ENCODE measurements around the gene SHB.

- TF ChIP-seq GATA2 (IDR thresholded peaks at IDR 0.05; ENCODE audit: insufficient read depth, insufficient read length, low read depth, low read length) = no peak
- TF ChIP-seq POLR2AphosphoS5 (IDR thresholded peaks at IDR 0.05; ENCODE audit: insufficient read depth, low read depth, low read length) = no peak
These were observed 45.4 kb downstream of the SHB start for GRCh38 chr9:38023661-38024035.

Measured in endothelial cell of umbilical vein (primary cell).